ENCODE measurements around the gene OLIG2.
A peak's percentile ranks its signal among the peaks of the same experiment; 100 is the strongest.

OLIG2 gene

DNA sequence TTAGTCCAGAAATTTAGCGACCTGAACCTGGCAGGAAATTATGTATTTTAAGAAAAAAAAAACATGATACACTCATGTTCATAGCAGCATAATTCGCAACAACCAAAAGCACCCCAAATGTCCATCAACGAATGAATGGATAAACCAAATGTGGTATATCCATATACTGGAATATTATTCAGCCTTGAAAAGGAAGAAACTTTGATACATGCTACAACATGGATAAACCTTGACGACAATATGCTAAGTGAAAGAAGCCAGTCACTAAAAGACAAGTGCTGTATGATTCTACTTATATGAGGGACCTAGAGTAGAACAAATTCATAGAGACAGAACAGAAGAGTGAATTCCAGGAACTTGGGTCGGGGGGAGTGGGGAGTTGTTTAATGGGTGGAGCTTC is 43.5 kb downstream of the OLIG2 start:
- DNase-seq = no peak

DNA sequence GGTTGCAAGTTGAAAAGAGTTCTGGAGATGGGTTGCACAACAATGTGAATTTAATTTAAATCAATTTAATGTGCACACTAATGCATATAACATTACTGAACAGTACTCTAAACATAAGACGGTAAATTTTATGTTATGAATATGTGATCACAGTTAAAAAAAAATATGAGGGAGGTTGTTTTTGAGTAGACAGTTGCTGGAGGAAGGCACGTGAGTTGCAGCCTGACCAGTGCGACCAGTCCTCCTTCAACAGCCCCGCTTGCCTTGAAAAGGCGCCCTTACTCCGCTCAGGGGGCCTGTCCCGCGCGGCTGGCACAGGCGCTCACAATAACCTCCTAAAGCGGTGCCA is 43.9 kb downstream of the OLIG2 start:
- no peak for DNase-seq

DNA sequence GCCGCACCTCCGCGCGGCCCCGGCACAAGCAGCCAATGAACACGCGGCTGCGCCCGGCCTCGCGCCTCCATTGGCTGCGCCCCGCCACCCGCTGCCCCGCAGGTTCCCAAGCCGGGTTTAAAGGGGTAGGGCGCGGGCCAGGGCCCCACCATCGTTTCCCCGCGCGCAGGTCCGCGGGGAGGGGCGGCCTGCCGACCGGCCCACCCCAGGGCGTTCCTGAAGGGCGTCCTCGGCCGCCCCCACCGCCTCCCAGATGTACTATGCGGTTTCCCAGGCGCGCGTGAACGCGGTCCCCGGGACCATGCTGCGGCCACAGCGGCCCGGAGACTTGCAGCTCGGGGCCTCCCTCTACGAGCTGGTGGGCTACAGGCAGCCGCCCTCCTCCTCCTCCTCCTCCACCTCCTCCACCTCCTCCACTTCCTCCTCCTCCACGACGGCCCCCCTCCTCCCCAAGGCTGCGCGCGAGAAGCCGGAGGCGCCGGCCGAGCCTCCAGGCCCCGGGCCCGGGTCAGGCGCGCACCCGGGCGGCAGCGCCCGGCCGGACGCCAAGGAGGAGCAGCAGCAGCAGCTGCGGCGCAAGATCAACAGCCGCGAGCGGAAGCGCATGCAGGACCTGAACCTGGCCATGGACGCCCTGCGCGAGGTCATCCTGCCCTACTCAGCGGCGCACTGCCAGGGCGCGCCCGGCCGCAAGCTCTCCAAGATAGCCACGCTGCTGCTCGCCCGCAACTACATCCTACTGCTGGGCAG is 44.4 kb downstream of the OLIG2 start, which contains the start of gene OLIG1:
Gene OLIG1 (plus strand): TSS at position 148 of the 750 bp plus-strand sequence. CDS start 106 bp downstream, at position 254.
- peak; percentile 65 for DNase-seq

DNA sequence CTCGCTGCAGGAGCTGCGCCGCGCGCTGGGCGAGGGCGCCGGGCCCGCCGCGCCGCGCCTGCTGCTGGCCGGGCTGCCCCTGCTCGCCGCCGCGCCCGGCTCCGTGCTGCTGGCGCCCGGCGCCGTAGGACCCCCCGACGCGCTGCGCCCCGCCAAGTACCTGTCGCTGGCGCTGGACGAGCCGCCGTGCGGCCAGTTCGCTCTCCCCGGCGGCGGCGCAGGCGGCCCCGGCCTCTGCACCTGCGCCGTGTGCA is 44.9 kb downstream of the OLIG2 start:
- DNase-seq = no peak

DNA sequence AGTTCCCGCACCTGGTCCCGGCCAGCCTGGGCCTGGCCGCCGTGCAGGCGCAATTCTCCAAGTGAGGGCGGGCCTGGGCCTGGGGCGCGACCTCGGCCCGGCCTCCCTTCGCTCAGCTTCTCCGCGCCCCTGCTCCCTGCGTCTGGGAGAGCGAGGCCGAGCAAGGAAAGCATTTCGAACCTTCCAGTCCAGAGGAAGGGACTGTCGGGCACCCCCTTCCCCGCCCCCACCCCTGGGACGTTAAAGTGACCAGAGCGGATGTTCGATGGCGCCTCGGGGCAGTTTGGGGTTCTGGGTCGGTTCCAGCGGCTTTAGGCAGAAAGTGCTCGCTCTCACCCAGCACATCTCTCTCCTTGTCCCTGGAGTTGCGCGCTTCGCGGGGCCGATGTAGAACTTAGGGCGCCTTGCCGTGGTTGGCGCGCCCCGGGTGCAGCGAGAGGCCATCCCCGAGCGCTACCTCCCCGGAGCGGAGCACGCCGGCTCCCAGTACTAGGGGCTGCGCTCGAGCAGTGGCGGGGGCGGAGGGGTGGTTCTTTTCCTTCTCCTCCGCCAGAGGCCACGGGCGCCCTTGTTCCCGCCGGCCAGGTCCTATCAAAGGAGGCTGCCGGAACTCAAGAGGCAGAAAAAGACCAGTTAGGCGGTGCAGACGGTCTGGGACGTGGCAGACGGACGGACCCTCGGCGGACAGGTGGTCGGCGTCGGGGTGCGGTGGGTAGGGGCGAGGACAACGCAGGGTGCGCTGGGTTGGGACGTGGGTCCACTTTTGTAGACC is 45.4 kb downstream of the OLIG2 start:
- DNase-seq = peak; percentile 41

DNA sequence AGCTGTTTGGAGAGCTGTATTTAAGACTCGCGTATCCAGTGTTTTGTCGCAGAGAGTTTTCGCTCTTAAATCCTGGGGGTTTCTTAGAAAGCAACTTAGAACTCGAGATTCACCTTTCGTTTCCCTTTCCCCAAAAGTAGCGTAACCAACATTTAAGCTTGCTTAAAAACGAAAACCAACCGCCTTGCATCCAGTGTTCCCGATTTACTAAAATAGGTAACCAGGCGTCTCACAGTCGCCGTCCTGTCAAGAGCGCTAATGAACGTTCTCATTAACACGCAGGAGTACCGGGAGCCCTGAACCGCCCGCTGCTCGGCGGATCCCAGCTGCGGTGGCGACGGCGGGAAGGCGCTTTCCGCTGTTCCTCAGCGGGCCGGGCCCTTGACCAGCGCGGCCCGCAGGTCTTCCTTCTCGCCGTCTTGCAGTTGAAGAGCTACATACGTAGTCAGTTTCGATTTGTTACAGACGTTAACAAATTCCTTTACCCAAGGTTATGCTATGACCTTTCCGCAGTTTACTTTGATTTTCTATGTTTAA is 46.1 kb downstream of the OLIG2 start:
- DNase-seq = peak; percentile 19

DNA sequence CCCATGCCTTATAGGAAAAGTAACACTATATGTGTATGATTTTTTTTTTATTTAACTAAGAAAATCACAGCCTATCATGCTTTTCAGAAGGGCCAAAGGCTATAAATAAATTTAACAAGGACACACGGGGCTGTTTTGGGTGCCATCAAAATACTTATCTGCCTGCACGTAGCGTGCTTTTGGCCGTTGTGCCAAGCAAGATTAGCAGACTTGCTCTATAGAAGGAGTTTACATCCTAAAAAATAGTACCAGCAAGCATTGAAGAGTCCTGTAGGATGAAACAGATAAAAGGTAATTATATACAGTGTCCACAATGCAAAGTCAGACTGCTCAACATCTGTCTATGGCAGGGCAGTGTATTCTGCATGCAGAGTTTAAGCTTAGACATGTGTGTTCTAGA is 47.9 kb downstream of the OLIG2 start:
- DNase-seq = no peak

DNA sequence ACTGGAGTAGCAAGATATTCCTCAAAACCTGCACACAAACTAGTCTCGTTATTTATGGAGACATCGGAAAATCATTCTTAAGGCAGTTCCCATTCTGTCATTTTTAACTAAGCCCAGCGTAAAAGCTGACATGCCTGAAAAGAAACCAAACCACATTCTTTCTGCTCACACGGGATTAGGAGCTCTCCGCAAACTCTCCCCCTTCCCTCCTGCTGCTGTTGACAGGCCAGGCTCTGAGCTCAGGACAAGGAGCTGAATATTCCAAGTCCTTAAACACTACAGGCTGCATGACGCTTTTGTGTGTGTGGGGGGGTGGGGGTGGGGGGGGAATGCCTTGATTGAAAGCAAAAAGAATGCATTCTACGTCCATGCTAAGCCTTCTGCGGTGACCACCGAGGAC is 49.4 kb downstream of the OLIG2 start:
- no peak for DNase-seq

DNA sequence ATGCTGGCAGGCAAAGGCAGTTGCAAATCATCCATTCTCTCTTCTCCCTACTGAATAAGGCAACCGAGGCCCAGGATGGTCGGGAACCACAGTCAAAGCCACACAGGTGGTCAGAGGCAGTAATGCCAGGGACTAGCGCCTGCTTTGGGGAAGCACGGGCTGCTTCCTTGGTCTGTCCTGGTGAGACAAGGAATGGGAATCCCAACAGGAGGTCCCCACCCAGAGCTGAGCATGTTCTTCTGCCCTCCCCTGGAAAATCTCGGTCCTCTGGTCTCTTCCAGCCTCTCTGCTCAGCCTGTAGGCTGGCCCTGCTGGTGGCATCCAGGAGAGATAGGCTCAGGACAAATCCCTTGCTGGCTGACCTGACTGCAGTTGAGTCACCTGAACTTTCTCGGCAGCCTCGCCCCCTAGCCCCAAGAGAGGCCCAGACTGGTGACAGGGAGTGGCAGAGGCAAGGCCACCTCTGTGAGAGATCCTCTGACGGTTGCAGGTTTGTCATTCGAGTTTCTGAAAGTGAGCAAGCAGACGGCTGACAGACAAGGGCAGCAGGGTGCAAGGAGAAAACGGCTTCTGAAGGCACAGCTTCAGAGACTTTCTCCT is 50.0 kb downstream of the OLIG2 start:
- no peak for DNase-seq

DNA sequence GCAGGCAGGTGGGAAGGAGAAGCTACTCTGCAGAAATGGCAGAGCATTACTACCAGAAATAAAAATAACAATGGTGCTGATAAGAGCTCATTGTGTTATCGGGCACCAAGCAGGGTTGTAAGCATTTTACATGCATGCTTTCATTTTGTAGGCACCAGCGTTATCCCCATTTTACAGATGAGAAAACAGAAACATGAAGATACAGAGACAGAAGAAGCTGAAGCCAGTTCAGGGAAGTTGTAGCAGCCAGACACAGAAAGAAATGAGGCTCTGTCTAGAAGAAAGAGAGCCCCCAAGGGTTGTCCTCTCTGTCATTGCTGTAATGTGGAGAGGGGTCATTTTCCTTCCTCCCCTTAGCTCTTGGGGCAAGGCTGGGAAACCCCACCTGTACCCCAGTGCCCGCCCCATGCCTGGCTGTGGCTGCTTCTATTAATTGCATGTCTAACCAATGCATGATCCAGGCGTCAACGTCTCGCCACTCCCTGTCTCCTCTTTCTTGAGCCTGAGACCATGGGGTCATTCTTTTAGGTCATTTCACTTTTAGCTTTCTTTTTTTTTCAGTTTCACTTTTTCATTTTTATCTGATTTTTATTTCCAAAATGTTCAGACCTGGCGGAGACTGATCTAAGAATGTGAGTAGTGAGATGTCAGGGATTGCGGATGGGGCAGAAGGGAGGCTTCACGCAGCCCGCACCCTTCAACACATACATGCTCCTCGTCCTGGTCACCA is 51.0 kb downstream of the OLIG2 start:
- no peak for DNase-seq
